SK-N-SH treated with all-trans-retinoic acid at 6 μM for 48 hours (cell line): Measurements from ENCODE around the gene UGT1A10.

Source experiments
- ATAC-seq: fragments of 200-7000 bp; cut with Tn5 transposase; 3 replicates; pipeline ENCODE4 v1.9.1; 2020; ENCODE audit warnings: mild to moderate bottlenecking, moderate library complexity
- ARNTL ChIP-seq: fragments of 450-650 bp; formaldehyde crosslinking; IDR thresholded peaks from 2 replicates; pipeline ENCODE4 v1.5.0; 2020; ENCODE audit warnings: low read depth, mild to moderate bottlenecking, moderate library complexity, borderline replicate concordance
- BACH2 ChIP-seq: fragments of 250-450 bp; sonication (Bioruptor Pico); IDR thresholded peaks from 2 replicates; pipeline ENCODE4 v1.9.0; 2021; ENCODE audit warnings: mild to moderate bottlenecking, borderline replicate concordance
- CREB5 ChIP-seq: fragments of 250-450 bp; sonication (Bioruptor Pico); IDR thresholded peaks from 2 replicates; pipeline ENCODE4 v1.5.1; 2020; ENCODE audit warnings: low read depth, mild to moderate bottlenecking, moderate library complexity
- CSDC2 ChIP-seq: fragments of 250-450 bp; sonication (Bioruptor Pico); IDR thresholded peaks from 2 replicates; pipeline ENCODE4 v1.5.0; 2020; ENCODE audit warnings: mild to moderate bottlenecking, moderate library complexity
- CSRNP3 ChIP-seq: fragments of 250-450 bp; sonication (Bioruptor Pico); IDR thresholded peaks from 2 replicates; pipeline ENCODE4 v1.5.1; 2021; ENCODE audit warnings: mild to moderate bottlenecking, moderate library complexity
- GLIS3 ChIP-seq: fragments of 250-450 bp; sonication (Bioruptor Pico); IDR thresholded peaks from 2 replicates; pipeline ENCODE4 v1.5.0; 2020; ENCODE audit warnings: mild to moderate bottlenecking, moderate library complexity
- ISL1 ChIP-seq: fragments of 250-450 bp; sonication (Bioruptor Pico); IDR thresholded peaks from 2 replicates; pipeline ENCODE4 v2.1.2; 2022; ENCODE audit warnings: mild to moderate bottlenecking, moderate library complexity
- OSR1 ChIP-seq: fragments of 250-450 bp; sonication (Bioruptor Pico); IDR thresholded peaks from 2 replicates; pipeline ENCODE4 v1.8.0; 2022; ENCODE audit warnings: moderate library complexity, mild to moderate bottlenecking, inconsistent platforms
- POU6F1 ChIP-seq: fragments of 250-450 bp; sonication (Bioruptor Pico); IDR thresholded peaks from 2 replicates; pipeline ENCODE4 v1.8.0; 2021; ENCODE audit warnings: low read depth, mild to moderate bottlenecking, moderate library complexity, borderline replicate concordance
- PPARA ChIP-seq: fragments of 250-450 bp; sonication (Bioruptor Pico); IDR thresholded peaks from 2 replicates; pipeline ENCODE4 v1.5.0; 2020; ENCODE audit warnings: mild to moderate bottlenecking, borderline replicate concordance
- RARB ChIP-seq: fragments of 250-450 bp; sonication (Bioruptor Pico); IDR thresholded peaks from 2 replicates; pipeline ENCODE4 v1.8.0; 2021; ENCODE audit warnings: mild to moderate bottlenecking, moderate library complexity
- SNAI2 ChIP-seq: fragments of 250-450 bp; sonication (Bioruptor Pico); IDR thresholded peaks from 2 replicates; pipeline ENCODE4 v1.5.0; 2020; ENCODE audit warnings: mild to moderate bottlenecking, moderate library complexity
- TCF4 ChIP-seq: fragments of 250-450 bp; sonication (Bioruptor Pico); IDR thresholded peaks from 2 replicates; pipeline ENCODE4 v1.8.0; 2021; ENCODE audit warnings: mild to moderate bottlenecking, moderate library complexity, borderline replicate concordance
- TOX ChIP-seq: fragments of 250-450 bp; sonication (Bioruptor Pico); IDR thresholded peaks from 2 replicates; pipeline ENCODE4 v1.8.0; 2021; ENCODE audit warnings: mild to moderate bottlenecking, moderate library complexity, borderline replicate concordance
- ZC3H10 ChIP-seq: fragments of 250-450 bp; sonication (Bioruptor Pico); IDR thresholded peaks from 2 replicates; pipeline ENCODE4 v1.5.1; 2021; ENCODE audit warnings: mild to moderate bottlenecking, moderate library complexity
- ZFP3 ChIP-seq: fragments of 250-450 bp; sonication (Bioruptor Pico); IDR thresholded peaks from 2 replicates; pipeline ENCODE4 v1.5.0; 2020; ENCODE audit warnings: mild to moderate bottlenecking, moderate library complexity
- ZFP30 ChIP-seq: fragments of 450-650 bp; formaldehyde crosslinking; IDR thresholded peaks from 2 replicates; pipeline ENCODE4 v1.5.0; 2022; ENCODE audit warnings: mild to moderate bottlenecking, moderate library complexity
- ZNF565 ChIP-seq: fragments of 450-650 bp; formaldehyde crosslinking; conservative IDR thresholded peaks from 2 replicates; pipeline ENCODE4 v1.5.0; 2020; ENCODE audit warnings: low read depth, mild to moderate bottlenecking, moderate library complexity
- ZNF70 ChIP-seq: fragments of 450-650 bp; formaldehyde crosslinking; IDR thresholded peaks from 2 replicates; pipeline ENCODE4 v1.5.0; 2020; ENCODE audit warnings: mild to moderate bottlenecking, moderate library complexity
- ZNF8 ChIP-seq: fragments of 450-650 bp; formaldehyde crosslinking; IDR thresholded peaks from 2 replicates; pipeline ENCODE4 v1.5.0; 2020; ENCODE audit warnings: mild to moderate bottlenecking, moderate library complexity

Gene UGT1A10

GRCh38 chr2:233690444-233690843 lies 54.2 kb downstream of the UGT1A10 start:
- no peak for ATAC-seq
- TF ChIP-seq ZNF70: no peak
- TF ChIP-seq ZFP30 (CRISPR knock-in tag): no peak
- no peak for TF ChIP-seq ZC3H10 (CRISPR knock-in tag)

GRCh38 chr2:233691443-233692433 lies 55.5 kb downstream of the UGT1A10 start:
- no peak for ATAC-seq
- TF ChIP-seq TCF4 (CRISPR knock-in tag) (no peak), ZNF70 (no peak), CSRNP3 (CRISPR knock-in tag) (no peak), CSDC2 (CRISPR knock-in tag) (no peak), ZNF565 (CRISPR knock-in tag) (no peak), PPARA (no peak), SNAI2 (CRISPR knock-in tag) (no peak), BACH2 (CRISPR knock-in tag) (no peak), ZC3H10 (CRISPR knock-in tag) (no peak), ARNTL (no peak), RARB (CRISPR knock-in tag) (no peak), CREB5 (CRISPR knock-in tag) (no peak), ZNF8 (no peak), GLIS3 (CRISPR knock-in tag) (no peak), TOX (CRISPR knock-in tag) (no peak), ZFP3 (no peak)
- TF ChIP-seq, all 23 proteins: peak for 0

GRCh38 chr2:233692648-233693047 lies 56.4 kb downstream of the UGT1A10 start, which contains the start of gene UGT1A6:
Gene UGT1A6 (plus strand): TSS chr2:233692890. CDS start chr2:233693005, 115 bp downstream.
- no peak for ATAC-seq
- TF ChIP-seq ZNF8: no peak
- TF ChIP-seq ZFP3: no peak
- no peak for TF ChIP-seq TCF4 (CRISPR knock-in tag)
- no peak for TF ChIP-seq OSR1 (CRISPR knock-in tag)
- no peak for TF ChIP-seq CREB5 (CRISPR knock-in tag)
- no peak for TF ChIP-seq ISL1 (CRISPR knock-in tag)
- no peak for TF ChIP-seq GLIS3 (CRISPR knock-in tag)

GRCh38 chr2:233693963-233694362 lies 57.7 kb downstream of the UGT1A10 start:
- ATAC-seq: no peak
- no peak for TF ChIP-seq PPARA
- no peak for TF ChIP-seq SNAI2 (CRISPR knock-in tag)
- TF ChIP-seq ZFP30 (CRISPR knock-in tag): no peak
- no peak for TF ChIP-seq TCF4 (CRISPR knock-in tag)
- TF ChIP-seq ZC3H10 (CRISPR knock-in tag): no peak
- TF ChIP-seq ZNF565 (CRISPR knock-in tag): no peak

- no peak for ATAC-seq
- no peak for TF ChIP-seq SNAI2 (CRISPR knock-in tag)
- TF ChIP-seq POU6F1 (CRISPR knock-in tag): no peak
- TF ChIP-seq TOX (CRISPR knock-in tag): no peak
- TF ChIP-seq OSR1 (CRISPR knock-in tag): no peak
- TF ChIP-seq ZNF565 (CRISPR knock-in tag): no peak
Measured at GRCh38 chr2:233698740-233699139, 62.5 kb downstream of the UGT1A10 start.
